Femur (tissue), 1 donor: ENCODE measurements around the gene MUC20.
"Not testable (repeated sequence)": the region's sequence is repeated elsewhere in the genome, so short reads cannot be mapped to it uniquely, and the experiment has no call there.

Experiments used
- DNase-seq: peaks from one replicate; pipeline ENCODE4 v3.0.0-alpha.2; 2017

Gene MUC20

GRCh38 chr3:195692781-195693427 lies 27.9 kb upstream of the MUC20 start:
- DNase-seq, result no peak

- DNase-seq, result no peak
Measured at GRCh38 chr3:195693428-195694216, 27.2 kb upstream of the MUC20 start.

GRCh38 chr3:195694217-195695076 lies 26.3 kb upstream of the MUC20 start:
- DNase-seq, result not testable (repeated sequence)

GRCh38 chr3:195696632-195697278 lies 24.0 kb upstream of the MUC20 start:
- no peak for DNase-seq

DNA sequence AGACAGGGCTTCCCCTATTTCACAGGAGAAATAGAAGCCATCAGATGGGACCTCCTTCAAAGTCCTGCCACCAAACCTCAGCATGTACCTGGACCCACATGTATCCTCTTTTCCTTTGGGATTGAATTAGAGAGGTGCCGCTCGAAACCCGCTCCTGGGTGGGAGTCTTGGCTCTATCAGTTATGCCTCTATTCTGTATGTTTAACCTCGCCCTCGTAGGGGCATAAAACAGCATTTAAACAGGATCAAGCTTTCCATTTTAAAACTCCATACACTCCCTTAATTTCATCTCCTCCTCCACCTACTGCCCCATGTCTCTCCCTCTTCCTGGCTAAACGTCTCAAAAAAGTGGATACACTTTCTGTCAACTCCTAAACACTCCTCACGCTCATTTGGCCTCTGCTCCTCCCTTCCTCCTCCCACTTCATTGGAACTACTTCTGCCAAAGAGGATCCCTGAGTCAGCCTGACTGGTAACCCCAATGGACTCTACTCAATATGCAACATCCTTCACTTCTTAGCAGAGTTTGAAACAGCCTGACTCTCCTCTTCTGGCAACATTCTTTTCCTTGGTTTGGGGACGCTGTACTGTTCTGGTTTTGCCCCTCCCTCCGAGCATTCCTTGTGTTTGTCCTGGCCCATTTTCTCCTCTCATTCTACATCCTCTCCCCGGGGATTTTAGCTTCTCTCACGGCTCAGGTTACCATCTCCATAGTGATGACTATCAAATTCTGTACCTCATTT lies 23.0 kb upstream of the MUC20 start:
- DNase-seq, result no peak

DNA sequence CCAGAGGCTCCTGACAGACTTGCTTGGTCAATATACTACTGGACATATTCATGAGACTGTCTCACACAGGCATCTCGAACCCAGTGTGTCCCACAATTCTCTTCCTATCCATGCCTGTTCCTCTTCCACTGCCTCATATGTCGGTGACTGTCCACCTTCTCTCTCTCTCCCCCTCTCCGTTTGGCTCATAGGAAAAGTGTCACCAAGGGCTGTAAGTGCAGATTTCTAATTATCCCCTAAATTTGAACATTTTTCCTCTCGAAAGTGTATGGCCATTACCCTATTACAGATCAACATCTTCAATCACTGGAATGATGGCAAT lies 22.5 kb upstream of the MUC20 start:
- DNase-seq, result no peak

GRCh38 chr3:195698647-195699387 lies 22.0 kb upstream of the MUC20 start:
- DNase-seq, result no peak

DNA sequence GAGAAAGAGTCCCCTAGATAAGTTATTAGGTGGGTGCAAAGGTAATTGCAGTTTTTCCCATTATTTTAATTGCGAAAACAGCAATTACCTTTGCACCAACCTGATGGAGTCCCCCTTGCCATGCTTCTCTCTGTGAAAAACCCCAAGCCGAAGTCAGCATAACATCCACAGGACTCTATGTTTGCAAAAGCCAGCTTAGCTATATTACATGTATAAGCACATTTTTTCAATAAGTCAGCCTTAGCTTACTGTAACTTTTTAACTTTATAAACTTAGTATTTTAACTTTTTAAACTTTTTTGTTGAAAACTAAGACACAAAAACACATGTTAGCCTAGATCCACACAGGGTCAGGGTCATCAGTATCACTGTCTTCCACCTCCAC lies 21.4 kb upstream of the MUC20 start:
- DNase-seq, result no peak

GRCh38 chr3:195699860-195700259 lies 20.9 kb upstream of the MUC20 start:
- DNase-seq, result no peak

- no peak for DNase-seq
Measured at GRCh38 chr3:195700319-195700718, 20.5 kb upstream of the MUC20 start.

DNA sequence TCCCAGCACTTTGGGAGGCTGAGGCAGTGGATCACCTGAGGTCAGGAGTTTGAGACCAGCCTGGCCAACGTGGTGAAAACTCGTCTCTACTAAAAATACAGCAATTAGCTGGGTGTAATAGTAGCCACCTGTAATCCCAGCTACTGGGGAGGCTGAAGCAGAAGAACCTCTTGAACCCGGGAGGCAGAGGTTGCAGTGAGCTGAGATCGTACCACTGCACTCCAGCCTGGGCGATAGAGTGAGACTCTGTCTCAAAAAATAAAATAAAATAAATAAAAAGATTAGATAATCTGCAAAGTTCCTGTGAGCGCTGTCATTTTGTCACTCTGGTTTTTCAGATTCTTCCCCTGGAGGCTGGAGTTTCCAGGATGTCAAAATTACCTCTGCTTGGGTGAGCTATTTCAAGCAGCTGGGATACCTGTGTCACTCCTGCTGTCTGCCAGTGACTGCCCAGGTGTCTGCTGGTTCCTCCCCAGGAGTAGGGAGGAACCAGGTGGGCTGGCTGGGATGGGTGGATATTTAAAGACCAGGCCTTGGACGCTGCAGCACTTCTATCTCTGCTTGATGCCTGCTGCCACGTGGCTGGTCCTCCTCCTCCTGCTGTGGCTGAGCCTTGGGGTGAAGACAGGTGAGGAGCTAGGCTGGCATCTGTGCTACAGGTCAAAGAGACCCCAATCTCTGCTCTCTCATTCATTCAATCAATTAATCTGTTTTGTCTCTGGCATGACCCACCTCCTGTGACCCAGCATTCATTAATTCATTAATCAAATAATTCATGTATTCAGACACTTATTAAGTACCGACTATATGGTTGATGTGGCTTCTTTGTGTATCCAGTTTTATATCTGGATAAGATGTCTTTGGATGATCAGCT lies 19.5 kb upstream of the MUC20 start:
- DNase-seq, result no peak

DNA sequence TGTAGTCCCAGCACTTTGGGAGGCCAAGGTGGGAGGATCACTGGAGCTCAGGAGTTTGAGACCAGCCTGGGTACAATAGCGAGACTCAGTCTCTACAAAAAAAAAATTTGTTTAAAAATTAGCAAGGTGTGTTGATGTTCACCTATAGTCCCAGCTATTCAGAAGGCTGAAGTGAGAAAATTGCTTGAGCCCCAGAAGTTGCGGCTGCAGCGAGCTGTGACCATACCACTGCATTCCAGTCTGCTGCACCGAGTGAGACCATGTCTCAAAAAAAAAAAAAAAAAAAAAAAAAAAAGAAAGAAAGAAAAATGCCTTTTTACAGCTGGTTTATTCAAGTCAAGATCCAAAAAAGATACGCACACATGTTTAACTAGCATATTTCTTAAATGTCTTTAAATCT lies 17.0 kb upstream of the MUC20 start:
- DNase-seq, result no peak

DNA sequence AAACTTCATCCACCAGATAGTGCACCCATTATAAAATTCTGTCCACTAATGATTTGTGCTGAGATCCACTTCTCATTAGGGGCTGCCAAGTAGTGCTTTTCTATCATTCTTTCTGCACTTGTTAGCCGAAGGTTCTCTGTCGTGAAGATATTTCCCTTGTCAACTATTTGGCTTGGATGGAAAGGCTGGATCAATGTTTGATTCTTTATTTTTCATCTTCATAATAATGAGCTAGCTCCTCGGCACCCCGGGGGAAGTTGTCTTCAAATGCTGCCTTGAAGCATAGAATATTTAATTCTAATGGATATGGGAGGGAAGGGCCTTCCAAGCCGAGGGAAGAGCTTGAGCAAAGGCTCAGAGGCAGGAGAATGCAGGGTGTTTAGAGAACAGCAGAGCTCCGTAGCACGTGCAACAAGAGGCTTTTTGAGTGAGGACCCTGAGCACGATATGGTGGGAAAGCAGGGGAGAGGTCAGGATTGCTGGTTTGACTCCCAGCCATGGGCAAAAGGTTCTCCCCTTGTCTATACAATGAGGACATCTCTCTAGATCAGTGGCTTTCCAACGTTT lies 16.3 kb upstream of the MUC20 start:
- DNase-seq, result no peak

GRCh38 chr3:195705081-195705991 lies 15.4 kb upstream of the MUC20 start:
- no peak for DNase-seq

GRCh38 chr3:195708061-195708460 lies 12.7 kb upstream of the MUC20 start:
- DNase-seq, result no peak

DNA sequence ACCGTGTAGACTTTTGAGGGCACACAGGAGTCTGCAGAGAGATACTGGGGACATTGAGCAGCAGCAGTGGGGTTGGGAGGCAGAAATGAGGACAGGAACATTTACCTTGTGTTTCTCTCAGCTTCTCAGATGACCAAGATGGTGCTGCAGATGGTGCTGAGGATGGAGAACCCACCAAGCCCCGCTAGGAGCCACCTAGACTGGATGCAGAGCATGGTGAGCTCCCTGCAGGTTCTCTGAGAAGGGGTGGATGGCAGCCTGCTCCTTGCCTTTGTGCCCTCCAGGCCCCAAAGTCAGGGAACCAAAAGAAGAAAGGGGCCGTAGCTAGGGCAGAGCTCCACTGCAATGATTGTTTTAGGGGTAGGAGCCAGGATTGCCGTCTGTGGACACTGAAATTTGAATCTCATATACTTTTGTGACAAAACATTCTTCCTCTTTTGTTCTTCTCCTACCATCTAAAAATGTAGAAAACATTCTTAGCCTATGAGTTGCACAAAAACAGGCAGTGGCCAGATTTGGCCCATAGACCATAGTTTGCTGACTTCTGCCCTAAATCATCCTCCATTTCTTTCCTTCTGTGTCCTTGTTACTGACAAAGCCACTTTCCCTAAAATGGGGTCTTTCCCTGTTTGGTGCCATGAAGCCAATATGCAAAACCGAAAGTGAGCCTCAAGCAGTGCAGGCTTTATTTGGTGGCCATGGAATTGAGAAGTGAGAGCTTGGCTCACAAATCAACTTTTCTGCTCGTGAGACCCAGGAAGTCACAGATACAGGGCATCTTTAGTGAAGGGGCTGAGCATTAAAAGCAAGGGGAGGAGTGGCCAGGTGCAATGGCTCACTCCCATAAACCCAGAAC lies 11.9 kb upstream of the MUC20 start:
- no peak for DNase-seq

DNA sequence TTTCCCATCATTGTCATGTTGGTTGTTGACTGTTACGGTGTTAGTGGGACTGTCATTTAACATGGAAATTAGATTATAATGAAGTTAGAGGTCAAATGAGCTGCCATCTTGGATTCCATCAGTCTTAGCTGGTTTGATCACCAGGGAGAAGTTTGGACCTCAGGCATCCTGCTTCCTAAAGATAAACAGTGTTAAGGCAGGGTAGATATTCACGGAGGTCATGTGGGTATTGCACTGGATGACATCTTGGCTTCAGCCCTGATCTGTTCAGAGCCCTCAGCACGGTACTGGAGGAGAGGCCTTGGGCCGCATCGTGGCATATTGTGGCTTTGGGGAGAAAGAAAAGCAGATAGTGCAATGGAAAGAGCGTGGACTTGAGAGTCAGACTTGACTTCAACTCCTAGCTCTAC lies 11.1 kb upstream of the MUC20 start:
- DNase-seq, result no peak
